HS-27A (cell line): Measurements from ENCODE around the gene UBL5.
"Not testable (repeated sequence)": the region's sequence is repeated elsewhere in the genome, so short reads cannot be mapped to it uniquely, and the experiment has no call there.

Experiments used
- DNase-seq: peaks from one replicate; pipeline ENCODE4 v3.0.0-alpha.2; 2012; ENCODE audit warnings: low read depth, missing footprints

Gene UBL5

GRCh38 chr19:9811139-9811538 lies 16.6 kb upstream of the UBL5 start:
- no peak for DNase-seq

GRCh38 chr19:9818175-9818733 lies 9.5 kb upstream of the UBL5 start:
- DNase-seq = no peak

DNA sequence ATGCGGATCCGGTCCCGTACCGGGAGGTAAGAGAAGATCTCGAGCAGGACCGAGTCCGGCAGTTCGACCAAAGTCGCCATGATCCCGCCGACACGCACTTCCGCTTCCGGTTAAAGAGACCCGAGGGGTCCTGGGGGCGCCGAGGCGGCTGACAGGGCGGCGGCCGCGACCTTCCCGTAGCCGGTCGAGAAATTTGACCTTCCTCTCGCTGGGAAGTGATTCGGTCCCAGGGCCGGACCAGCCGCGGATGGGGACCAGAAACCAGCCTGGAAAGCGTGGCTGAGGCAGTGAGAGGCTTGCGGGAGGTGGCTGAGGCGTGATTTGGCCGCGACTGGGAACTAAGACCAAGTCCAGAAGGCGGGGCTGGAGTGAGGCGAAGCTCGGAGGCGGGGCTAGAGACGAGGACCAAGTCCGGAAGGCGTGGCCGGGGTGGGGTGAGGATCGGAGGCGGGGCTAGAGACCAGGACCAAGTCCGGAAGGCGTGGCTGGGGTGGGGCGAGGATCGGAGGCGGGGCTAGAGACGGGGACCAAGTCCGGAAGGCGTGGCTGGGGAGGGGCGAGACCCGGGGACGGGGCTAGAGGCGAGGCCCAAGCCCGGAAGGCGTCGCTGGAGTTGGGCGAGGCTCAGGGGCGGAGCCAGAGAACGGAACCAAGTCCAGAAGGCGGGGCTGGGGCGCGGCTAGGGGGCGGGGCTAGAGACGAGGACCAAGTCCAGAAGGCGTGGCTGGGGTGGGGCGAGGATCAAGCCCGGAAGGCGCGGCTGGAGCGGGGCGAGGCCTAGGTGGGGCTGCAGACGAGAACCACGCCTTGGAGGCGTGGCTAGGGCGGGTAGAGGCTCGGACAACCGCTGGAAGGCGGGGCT lies 8.8 kb upstream of the UBL5 start, which contains the start of gene FBXL12:
Gene FBXL12, minus strand, starts transcription at position 346 of the 862 bp plus-strand sequence. Its CDS starts 266 bp downstream, at position 80.
- peak; percentile 98 for DNase-seq

DNA sequence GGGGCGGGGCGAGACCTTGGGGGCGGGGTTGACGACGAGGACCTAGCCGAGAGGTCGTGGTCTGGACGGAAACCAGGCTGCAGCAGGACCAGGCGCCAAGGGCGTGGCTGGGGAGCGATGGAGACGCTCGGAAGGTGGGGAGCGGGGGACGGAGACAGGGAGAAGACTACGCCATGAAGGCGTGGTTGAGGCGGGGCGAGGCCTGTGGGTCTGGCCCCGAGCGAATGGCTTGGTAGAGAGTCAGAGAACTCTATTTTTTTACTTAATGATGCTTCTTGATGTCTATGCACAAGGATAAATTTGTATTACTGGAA lies 8.2 kb upstream of the UBL5 start:
- no peak for DNase-seq

DNA sequence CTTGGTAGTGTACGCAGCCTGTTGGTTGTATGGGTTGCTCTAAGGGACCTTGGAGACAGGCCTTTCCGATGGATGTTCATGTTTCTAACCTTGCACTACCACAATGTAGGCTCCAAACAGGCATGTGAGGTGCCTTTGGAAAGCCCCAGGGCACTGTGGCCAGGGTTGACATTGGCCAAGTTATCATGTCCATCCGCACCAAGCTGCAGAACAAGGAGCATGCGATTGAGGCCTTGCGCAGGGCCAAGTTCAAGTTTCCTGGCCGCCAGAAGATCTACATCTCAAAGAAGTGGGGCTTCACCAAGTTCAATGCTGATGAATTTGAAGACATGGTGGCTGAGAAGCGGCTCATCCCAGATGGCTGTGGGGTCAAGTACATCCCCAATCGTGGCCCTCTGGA lies 7.7 kb upstream of the UBL5 start:
- not testable (repeated sequence) for DNase-seq

DNA sequence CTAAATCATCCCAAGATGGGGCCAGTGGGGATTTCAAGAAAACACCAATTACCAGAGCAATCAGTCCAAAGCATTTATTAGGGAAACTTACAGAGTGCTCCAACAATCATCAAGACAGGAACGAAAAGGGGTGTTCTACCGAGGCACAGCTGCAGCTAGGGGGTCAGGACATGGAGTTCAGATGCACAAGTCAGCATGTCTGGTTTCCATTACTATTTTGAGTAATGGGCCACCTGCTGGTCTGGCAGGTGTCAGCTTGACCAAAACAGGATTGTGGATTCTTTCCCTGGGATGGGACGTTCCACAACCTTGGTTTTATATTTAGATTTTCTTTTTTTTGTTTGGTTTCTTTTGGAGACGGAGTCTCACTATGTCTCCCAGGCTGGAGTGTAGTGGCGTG lies 3.9 kb upstream of the UBL5 start:
- DNase-seq = no peak

GRCh38 chr19:9828551-9829063 lies 889 bp downstream of the UBL5 start:
- no peak for DNase-seq

DNA sequence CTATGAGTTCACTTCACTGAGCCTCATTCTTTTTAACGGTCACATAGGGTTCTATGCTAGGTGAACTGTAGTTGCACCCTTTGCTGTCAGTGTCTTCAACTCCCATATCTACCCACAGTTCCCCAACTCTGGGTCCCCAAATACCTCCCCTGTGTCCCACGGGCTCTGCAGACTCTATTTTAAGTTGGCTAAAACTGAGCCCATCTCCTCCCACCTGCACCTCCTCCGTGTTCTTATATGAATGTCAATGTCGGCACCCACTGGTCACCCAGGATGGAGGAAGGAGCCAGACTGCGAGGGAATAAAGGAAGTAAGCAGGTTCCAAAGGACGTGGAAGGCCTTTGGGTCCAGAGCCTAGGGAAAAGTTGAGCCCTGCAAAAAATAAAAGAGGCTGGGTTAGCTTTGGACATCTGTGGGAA lies 6.6 kb downstream of the UBL5 start:
- no peak for DNase-seq

DNA sequence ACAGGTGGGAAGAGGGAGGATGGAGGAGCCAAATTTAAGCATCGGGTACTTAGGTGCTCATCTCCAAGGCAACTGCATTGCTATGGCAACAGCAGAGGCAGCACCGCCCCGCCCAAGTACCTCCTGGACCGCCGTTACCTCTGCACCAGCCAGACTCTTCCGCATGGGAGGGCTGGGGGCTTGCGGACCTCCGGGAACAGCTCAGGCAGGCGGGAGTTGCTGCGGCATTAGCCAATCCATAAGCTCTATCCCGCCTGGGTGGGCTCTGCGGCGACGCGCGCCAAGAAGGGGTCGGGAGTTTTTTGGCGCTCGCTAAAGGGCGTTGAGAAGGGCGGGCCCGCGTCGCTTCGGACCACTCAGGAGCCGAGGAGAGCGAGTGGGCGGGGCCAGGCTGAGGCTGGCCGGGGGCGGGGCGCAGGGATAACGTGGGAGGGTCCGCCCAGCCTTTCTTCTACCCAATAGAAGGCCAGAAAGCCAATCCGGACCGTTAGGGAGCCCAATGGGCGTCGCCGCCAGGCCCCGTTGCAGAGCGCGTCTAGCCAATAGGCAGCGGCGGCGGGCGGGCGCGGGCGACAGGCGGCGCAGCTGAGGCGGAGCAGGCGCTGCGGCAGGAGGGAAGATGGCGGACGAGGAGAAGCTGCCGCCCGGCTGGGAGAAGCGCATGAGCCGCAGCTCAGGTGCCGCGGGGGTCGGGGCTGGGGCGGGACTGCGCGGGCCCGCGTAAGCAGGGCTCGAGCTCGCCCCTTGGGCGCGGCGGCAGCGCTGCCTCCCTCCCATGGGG lies 7.2 kb downstream of the UBL5 start, which contains the start of gene PIN1:
Gene PIN1, plus strand, starts transcription at position 593 of the 781 bp plus-strand sequence. Its CDS starts 27 bp downstream, at position 620.
- DNase-seq = peak; percentile 84

- DNase-seq = no peak
These were observed 7.8 kb downstream of the UBL5 start for GRCh38 chr19:9835507-9835949.

DNA sequence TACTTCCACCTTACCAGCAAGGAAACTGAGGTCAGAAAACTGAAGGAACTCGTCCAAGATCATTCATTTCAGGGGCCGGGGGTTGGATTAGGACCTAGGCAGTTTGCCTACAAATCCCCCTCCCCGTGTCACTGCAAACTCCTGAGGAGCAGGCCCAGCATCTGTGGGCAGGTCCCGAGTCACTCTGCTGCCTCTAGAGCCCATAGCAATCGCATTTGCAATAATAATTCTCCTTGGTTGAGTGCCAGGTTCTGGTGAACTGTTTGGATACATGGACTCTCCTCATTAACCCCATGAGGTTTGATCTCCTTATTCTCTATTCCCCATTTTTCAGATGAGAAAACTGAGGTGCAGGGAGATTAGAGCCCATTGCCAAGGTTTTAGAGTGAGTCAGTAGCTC lies 8.3 kb downstream of the UBL5 start:
- DNase-seq = no peak

DNA sequence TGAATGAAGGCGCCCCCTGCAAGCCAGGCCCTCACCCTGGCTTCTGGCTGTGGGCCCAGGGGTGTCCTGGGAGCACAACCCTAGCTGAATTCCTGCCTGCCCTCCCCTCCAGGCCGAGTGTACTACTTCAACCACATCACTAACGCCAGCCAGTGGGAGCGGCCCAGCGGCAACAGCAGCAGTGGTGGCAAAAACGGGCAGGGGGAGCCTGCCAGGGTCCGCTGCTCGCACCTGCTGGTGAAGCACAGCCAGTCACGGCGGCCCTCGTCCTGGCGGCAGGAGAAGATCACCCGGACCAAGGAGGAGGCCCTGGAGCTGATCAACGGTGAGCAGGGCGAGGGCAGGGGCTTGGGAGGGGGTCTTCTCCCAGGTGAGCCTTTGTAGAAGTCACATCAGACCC lies 10.6 kb downstream of the UBL5 start:
- no peak for DNase-seq

GRCh38 chr19:9839415-9839814 lies 11.7 kb downstream of the UBL5 start:
- no peak for DNase-seq

DNA sequence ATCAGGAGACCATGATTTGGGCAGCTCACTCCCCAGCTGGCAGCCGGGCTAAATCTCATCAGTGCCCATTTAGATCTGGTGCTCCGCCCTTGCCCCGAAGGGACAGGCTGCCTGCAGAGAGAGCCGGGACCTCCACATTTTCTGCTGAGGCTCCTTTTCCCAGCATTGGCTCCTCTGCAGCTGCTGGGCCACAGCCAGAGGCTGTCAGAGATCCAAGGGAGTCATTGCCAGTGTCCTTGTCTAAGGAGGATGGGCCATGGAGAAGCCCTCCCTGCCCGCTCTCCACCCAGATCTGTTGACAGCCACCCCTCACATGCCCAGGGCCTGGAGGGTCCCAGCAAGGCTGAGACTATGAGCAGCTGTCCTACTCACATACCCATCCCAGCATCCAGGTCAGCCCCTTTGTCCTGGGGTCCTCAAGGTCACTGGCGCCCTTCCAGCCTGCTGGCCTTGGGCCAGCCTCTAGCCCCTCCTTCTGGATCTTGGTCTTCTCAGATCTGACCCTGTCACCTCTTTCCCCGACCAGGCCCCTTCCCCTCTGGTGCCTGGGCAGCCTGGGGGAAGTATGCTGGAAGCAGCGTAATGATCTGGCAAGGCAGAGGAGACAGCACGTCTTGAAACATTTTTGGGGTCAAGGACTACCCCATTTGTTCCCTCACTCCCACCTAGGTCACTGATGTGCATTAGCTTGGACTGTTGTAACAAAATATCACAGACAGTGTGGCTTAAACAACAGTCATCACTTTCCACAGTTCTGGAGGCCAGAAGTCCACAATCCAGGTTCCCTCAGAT lies 15.3 kb downstream of the UBL5 start:
- no peak for DNase-seq

DNA sequence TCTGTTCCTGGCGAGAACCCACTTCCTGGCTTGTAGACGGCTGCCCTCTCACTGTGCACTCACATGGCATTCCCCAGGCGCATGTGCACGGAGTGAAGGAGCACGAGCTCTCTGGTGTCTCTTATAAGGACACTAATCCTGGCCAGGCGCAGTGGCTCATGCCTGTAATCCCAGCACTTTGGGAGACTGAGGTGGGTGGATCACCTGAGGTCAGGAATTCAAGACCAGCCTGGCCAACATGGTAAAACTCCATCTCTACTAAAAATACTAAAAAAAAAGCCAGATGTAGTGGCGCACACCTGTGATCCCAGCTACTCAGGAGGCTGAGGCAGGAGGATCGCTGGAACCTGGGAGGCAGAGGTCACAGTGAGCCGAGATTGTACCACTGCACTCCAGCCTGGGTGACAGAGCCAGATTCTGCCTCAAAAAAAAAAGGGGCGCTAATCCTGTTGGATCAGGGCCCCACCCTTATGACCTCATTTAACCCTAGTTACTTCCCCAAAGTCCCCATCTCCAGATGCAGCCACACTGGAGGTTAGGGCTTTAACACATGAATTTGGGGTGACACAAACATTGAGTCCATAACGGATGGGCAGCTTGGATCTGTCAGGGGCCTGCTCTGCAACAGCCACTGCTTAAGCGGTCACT lies 16.0 kb downstream of the UBL5 start:
- DNase-seq = not testable (repeated sequence)

DNA sequence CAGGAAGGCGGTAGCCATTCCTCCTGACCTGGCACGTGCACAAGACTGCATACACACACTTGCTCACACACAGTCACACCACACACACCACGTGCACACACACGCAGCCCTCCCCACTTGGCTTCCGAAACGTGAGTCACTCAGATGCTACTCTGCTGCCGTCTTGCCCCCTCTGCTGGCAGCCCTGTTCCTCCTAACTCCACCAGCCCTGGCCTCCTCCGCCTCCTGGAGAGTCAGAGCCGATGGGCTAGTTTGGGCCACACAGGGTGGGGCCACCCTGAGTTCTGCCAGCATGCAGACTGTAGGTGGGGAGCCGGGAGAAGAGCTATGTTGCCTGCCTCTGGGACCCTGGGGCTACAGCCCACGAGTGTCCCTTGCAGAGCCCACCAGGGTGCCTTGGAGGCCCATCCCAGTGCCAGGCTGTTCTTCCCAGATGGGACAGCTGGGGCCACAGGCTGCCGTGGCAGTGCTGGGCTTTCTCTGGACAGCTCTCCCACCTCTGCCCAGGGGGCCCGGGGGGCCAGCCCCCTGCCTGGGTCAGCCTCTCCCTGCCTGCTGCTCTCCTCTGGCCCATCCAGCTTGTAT lies 19.5 kb downstream of the UBL5 start:
- DNase-seq = no peak

DNA sequence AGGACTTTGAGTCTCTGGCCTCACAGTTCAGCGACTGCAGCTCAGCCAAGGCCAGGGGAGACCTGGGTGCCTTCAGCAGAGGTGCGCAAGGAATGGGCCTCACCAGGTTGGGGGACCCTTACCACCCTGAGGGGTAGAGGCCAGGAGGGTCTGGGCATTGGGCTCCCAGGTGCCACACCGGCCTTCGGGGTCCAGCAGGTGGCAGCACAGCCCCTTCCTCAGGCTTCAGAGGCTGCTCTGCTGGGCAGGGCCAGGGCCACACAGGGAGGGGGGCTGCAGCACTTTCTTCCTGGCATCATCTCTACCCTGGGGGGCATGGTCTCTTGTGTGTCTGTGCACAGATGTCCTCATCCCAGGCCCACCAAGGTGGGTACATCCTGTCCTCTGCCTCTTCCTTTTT lies 20.3 kb downstream of the UBL5 start:
- DNase-seq = no peak

- DNase-seq = no peak
These were observed 21.0 kb downstream of the UBL5 start for GRCh38 chr19:9848762-9849161.

GRCh38 chr19:9849791-9850190 lies 22.1 kb downstream of the UBL5 start:
- no peak for DNase-seq

DNA sequence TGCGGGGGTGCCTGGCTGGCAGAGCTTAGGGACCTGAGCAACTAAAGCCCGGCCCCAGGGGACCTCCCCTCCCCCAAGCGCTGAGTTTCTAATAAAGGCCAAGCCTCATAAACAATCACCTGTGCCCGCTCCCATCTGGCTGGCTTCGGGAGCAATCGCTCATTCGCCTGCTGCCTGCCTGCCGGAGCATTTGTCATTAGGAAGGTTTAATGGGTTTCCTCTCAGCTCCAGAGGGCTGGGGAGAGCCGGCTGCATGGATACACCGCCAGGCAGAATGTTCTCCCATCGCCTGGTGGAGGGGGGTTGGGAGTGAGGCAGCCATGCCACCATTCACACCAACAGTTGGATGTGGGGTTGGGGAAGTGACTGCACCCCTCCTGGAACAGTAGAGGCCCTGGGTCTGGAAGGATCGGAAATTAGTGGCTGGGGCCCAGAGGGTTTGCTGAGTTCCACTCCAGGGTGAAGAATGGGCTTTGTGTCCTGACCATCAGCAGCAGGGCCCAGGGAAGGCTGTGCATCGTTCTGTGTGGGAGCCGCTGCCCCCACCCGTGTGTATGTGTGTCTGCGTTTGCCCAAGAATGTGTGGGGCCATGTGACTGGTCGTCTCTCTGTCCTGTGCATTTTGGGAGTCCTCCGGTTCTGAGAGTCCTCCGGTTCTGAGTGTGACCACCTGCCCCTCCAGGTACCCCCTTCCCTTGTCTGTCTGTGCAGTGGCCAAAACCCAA lies 22.7 kb downstream of the UBL5 start:
- no peak for DNase-seq
